Stimulated activated CD8-positive, alpha-beta memory T cell treated with anti-CD3 and anti-CD28 coated beads, Interleukin-2, amount 100 ng/mL, for 1 hour (primary cell): Measurements from ENCODE around the gene OR8G1.
"Not testable (repeated sequence)": the region's sequence is repeated elsewhere in the genome, so short reads cannot be mapped to it uniquely, and the experiment has no call there.

Experiments used
- DNase-seq, 2 donors: peaks; one replicate each; pipeline ENCODE4 v3.0.0-alpha.2; 2020; ENCODE audit warnings: low read depth in 2 of 2

The OR8G1 gene

GRCh38 chr11:124240621-124241397, at the start of gene OR8G1:
Gene OR8G1 (plus strand): TSS chr11:124241095. CDS start chr11:124249676, 8,581 bp downstream.
- DNase-seq: no peak

- no peak for DNase-seq
These were observed 47.5 kb upstream of the OR8G1 start for GRCh38 chr11:124193221-124194010.

GRCh38 chr11:124194293-124195188, 46.4 kb upstream of the OR8G1 start:
- DNase-seq: no peak

- no peak for DNase-seq
These were observed 45.6 kb upstream of the OR8G1 start for GRCh38 chr11:124195189-124195734.

GRCh38 chr11:124197999-124198398, 42.9 kb upstream of the OR8G1 start:
- DNase-seq: no peak

- no peak for DNase-seq
These were observed 42.0 kb upstream of the OR8G1 start for GRCh38 chr11:124198897-124199296.

GRCh38 chr11:124199702-124200101, 41.2 kb upstream of the OR8G1 start:
- DNase-seq: no peak

GRCh38 chr11:124200671-124201070, 40.2 kb upstream of the OR8G1 start:
- no peak for DNase-seq

GRCh38 chr11:124202951-124203350, 37.9 kb upstream of the OR8G1 start:
- DNase-seq: no peak

- no peak for DNase-seq
These were observed 36.9 kb upstream of the OR8G1 start for GRCh38 chr11:124204008-124204407.

GRCh38 chr11:124207102-124207792, 33.6 kb upstream of the OR8G1 start:
- no peak for DNase-seq

GRCh38 chr11:124209824-124210357, 31.0 kb upstream of the OR8G1 start:
- no peak for DNase-seq

GRCh38 chr11:124210421-124210820, 30.5 kb upstream of the OR8G1 start:
- DNase-seq: no peak

GRCh38 chr11:124211321-124211720, 29.6 kb upstream of the OR8G1 start:
- no peak for DNase-seq

GRCh38 chr11:124214027-124214426, 26.9 kb upstream of the OR8G1 start:
- no peak for DNase-seq

- no peak for DNase-seq
These were observed 21.8 kb upstream of the OR8G1 start for GRCh38 chr11:124219126-124219525.

- no peak for DNase-seq
These were observed 18.5 kb upstream of the OR8G1 start for GRCh38 chr11:124222407-124222806.

- not testable (repeated sequence) for DNase-seq
These were observed 16.1 kb upstream of the OR8G1 start for GRCh38 chr11:124224618-124225423.

GRCh38 chr11:124225471-124225870, 15.4 kb upstream of the OR8G1 start:
- no peak for DNase-seq

- no peak for DNase-seq
These were observed 7.5 kb upstream of the OR8G1 start for GRCh38 chr11:124233376-124233775.
